GM13976 (cell line): Measurements from ENCODE around the gene GRB14.
"Not testable (repeated sequence)": the region's sequence is repeated elsewhere in the genome, so short reads cannot be mapped to it uniquely, and the experiment has no call there.

Experiments
- DNase-seq: peaks from one replicate; pipeline ENCODE4 v3.0.0; 2012; ENCODE audit warnings: low spot score
- in situ Hi-C: fragments of 300-500 bp; cut with MboI; formaldehyde crosslinking; loops from one replicate; pipeline ENCODE4 v1.12.0; 2022; ENCODE audit warnings: low sequenced_read_pairs, mixed read lengths, inconsistent platforms; ENCODE audit not compliant: unreplicated experiment
- TF ChIP-seq, protein P1 (sequence below): IDR thresholded peaks from 2 replicates; pipeline ENCODE4 v1.5.1; 2012; ENCODE audit warnings: borderline replicate concordance, mild to moderate bottlenecking; ENCODE audit not compliant: insufficient read depth; ENCODE audit errors: extremely low read depth, missing control alignments, control extremely low read depth

Gene GRB14

GRCh38 chr2:164642268-164642667 lies 21.0 kb upstream of the GRB14 start:
- no peak for DNase-seq
- in situ Hi-C loops = no loop called here
- TF ChIP-seq, protein P1, sequence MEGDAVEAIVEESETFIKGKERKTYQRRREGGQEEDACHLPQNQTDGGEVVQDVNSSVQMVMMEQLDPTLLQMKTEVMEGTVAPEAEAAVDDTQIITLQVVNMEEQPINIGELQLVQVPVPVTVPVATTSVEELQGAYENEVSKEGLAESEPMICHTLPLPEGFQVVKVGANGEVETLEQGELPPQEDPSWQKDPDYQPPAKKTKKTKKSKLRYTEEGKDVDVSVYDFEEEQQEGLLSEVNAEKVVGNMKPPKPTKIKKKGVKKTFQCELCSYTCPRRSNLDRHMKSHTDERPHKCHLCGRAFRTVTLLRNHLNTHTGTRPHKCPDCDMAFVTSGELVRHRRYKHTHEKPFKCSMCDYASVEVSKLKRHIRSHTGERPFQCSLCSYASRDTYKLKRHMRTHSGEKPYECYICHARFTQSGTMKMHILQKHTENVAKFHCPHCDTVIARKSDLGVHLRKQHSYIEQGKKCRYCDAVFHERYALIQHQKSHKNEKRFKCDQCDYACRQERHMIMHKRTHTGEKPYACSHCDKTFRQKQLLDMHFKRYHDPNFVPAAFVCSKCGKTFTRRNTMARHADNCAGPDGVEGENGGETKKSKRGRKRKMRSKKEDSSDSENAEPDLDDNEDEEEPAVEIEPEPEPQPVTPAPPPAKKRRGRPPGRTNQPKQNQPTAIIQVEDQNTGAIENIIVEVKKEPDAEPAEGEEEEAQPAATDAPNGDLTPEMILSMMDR = no peak

DNA sequence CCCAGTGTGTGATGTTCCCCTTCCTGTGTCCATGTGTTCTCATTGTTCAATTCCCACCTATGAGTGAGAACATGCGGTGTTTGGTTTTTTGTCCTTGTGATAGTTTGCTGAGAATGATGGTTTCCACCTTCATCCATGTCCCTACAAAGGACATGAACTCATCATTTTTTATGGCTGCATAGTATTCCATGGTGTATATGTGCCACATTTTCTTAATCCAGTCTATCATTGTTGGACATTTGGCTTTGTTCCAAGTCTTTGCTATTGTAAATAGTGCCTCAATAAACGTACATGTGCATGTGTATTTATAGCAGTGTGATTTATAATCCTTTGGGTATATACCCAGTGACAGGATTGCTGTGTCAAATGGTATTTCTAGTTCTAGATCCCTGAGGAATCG lies 7.0 kb upstream of the GRB14 start:
- DNase-seq, in situ Hi-C loops: not testable (repeated sequence)

- in situ Hi-C loops = no loop called here
- TF ChIP-seq, protein P1 = no peak
- DNase-seq = no peak
Observed at GRCh38 chr2:164625378-164625971, 4.2 kb upstream of the GRB14 start.

DNA sequence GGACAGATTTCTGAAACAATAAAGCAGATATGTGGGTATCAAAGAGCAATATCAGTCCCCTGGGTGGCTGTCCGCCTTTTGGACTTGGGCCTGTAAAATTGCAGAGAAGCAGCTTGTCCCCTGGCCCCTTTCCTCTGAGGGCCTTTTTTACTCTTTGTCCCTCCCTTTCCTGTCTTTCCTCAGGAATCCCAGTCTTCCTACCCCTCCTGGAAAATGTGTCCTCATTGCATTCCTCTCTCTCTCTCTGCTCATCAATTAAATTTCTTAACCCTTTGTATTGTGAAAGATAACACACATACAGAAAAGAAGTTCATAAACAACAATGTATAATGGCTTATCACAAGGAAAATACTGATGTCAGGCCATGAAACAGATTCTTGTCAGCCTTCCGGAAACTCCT lies 3.0 kb upstream of the GRB14 start:
- TF ChIP-seq, protein P1 = no peak
- DNase-seq = no peak
- in situ Hi-C loops = no loop called here

- no peak for DNase-seq
- TF ChIP-seq, protein P1 = no peak
- in situ Hi-C loops = no loop called here
Observed at GRCh38 chr2:164622338-164623106, 1.2 kb upstream of the GRB14 start.

DNA sequence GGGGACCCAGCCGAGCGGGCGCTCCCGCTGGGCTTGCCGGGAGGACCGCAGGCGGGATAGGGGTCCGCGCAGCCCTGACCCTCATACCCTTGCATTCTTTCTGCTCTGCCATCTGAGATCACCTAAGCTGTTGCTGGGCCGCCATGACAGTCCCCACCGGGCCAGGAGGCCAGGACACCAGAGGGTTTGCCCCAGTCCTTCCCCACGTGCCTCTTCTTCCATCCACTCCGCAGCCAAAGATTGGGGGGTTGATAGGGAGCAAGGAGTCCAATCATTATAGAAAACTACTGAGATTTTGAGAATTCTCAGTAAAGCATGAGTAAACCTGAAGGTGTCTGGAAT lies 453 bp upstream of the GRB14 start:
- in situ Hi-C loops = no loop called here
- DNase-seq = no peak
- TF ChIP-seq, protein P1 = no peak

DNA sequence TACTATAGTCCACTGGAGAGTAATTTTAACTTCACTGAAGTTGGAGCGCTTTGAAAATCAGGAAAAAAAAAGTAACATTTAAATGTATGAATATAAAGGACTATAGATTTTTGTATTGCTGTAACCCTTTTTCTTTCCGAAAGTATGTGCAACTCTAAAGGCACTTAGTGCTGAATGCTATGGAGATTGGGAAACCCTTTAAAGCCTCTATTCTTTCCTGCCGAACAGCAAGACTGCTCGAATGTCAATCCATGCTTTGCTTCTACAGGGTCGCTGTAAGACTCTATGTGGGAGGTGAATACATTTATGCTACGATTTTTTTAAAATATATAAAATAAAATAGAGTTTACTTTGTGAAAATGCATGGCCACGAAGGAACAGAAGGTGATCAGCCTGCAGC lies 825 bp downstream of the GRB14 start:
- in situ Hi-C loops = no loop called here
- DNase-seq = no peak
- TF ChIP-seq, protein P1 = no peak
